ENCODE results near the gene COP1.

Gene COP1

GRCh38 chr1:176199707-176200106, 7.4 kb downstream of the COP1 start:
- DNase-seq (ENCODE audit: low read depth): no peak

DNA sequence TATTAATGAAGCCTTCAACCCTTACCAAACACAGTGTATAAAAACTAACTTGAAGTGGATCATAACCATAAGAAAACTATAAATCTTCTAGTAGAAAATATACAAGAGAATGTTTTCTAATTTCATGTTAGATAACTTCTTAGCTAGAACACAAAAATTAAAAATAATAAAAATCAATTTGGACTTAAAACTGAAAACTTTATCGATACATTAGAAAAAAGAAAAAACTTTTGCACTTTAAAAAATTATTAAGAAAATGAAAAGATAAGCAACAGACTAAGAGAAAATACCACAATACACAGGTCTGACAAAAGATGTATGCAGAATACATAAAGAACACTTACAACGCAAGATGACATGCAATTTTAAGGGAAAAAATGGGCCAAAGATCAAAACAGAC, 8.7 kb downstream of the COP1 start:
- DNase-seq (ENCODE audit: low read depth): no peak

GRCh38 chr1:176196728-176197127, 10.4 kb downstream of the COP1 start:
- DNase-seq (ENCODE audit: low read depth): no peak

- no peak for DNase-seq (ENCODE audit: low read depth)
These were observed 11.5 kb downstream of the COP1 start for GRCh38 chr1:176195547-176195946.

- DNase-seq (ENCODE audit: low read depth): no peak
These were observed 13.4 kb downstream of the COP1 start for GRCh38 chr1:176193663-176194062.

- no peak for DNase-seq (ENCODE audit: low read depth)
These were observed 14.1 kb downstream of the COP1 start for GRCh38 chr1:176193023-176193422.

- no peak for DNase-seq (ENCODE audit: low read depth)
These were observed 18.5 kb downstream of the COP1 start for GRCh38 chr1:176188604-176189003.

DNA sequence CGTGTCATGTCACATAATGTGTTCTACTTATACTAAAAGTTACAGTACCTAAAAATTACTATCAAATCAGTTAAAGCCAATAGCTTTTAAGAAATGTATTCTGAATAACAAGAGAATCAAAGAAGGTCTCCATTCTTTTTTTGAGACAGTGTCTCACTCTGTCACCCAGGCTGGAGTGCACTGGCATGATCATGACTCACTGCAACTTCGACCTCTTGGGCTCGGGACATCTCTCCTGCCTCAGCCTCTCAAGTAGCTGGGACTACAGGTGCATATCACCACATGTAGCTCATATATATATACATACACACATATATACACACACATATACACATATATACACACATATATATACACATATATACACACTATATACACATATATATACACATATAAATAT, 20.1 kb downstream of the COP1 start:
- no peak for DNase-seq (ENCODE audit: low read depth)

DNA sequence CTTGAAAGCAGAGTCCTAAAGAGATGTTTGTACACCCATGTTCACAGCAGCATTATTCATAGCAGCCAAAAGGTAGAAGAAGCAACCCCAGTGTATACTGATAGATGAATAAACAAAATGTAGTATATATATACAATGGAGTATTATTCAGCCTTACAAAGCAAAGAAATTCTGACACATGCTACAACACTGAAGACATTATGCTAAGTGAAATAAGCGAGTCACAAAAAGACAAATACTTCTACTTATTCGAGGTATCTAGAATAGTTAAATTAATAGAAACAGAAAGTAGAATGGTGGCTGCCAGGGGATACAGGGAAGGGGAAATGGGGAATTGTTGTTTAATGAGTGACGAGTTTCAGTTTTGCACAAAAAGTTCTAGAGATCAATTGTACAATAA, 23.5 kb downstream of the COP1 start:
- no peak for DNase-seq (ENCODE audit: low read depth)

- no peak for DNase-seq (ENCODE audit: low read depth)
These were observed 28.8 kb downstream of the COP1 start for GRCh38 chr1:176178316-176178715.

- DNase-seq (ENCODE audit: low read depth): no peak
These were observed 29.3 kb downstream of the COP1 start for GRCh38 chr1:176177764-176178163.

DNA sequence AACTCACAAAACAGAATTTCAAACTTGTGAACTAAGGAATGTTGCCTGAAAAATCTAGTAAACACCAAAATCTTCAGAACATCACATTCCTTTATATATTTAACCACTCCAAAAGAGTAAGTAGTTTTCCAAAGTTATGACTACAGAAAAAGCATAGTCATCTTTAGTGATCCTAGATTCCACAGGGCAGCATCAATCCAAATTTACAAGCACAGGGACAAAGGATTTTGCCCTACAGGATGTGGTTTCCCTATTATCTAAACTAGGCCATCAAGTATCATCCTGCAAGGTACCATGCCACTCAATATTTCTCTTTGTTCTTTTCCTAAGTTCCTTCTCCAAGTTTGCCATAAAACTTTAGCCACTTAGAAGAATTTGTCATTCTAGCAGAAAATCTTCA, 33.0 kb downstream of the COP1 start:
- no peak for DNase-seq (ENCODE audit: low read depth)

DNA sequence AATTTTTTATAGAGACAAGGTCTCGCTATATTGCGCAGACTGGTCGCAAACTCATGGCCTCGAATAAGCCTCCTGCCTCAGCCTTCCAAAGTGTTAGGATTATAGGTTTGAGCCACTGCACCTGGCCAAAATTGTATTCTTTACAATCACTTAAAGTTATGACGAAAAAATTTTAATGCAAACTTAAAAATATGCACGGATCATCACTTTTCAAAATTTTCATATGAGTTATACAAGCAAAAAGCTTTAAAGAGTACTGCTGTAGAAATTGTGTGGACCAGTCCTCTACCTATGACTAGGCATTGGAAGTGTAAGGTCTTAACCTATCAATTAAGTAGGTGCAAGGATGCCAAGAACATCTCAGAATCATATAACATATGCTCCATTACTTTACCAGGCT, 34.9 kb downstream of the COP1 start:
- no peak for DNase-seq (ENCODE audit: low read depth)

DNA sequence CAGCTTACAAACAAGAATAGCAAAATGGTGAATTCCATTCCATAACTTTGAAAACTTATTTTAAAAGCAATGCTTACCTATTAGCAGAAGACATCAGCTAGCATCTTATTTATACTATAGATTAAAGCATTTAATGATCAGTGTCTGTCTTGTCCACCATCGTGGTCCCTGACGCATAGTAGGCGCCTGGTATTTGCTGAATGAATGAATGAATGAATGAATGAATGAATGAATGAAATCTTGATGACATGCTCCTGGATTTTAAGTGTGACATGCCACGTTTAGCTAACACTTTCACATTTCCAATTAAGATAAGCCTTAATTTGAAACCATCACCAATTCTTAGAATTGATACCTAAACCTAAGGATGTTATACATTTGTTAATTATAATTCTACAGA, 39.9 kb downstream of the COP1 start:
- DNase-seq (ENCODE audit: low read depth): no peak

GRCh38 chr1:176165573-176165972, 41.5 kb downstream of the COP1 start:
- no peak for DNase-seq (ENCODE audit: low read depth)

GRCh38 chr1:176164014-176164678, 42.9 kb downstream of the COP1 start:
- DNase-seq (ENCODE audit: low read depth): no peak

- no peak for DNase-seq (ENCODE audit: low read depth)
These were observed 47.1 kb downstream of the COP1 start for GRCh38 chr1:176159993-176160392.

GRCh38 chr1:176157995-176158394, 49.1 kb downstream of the COP1 start:
- DNase-seq (ENCODE audit: low read depth): no peak

- no peak for DNase-seq (ENCODE audit: low read depth)
These were observed 56.9 kb downstream of the COP1 start for GRCh38 chr1:176149939-176150807.

DNA sequence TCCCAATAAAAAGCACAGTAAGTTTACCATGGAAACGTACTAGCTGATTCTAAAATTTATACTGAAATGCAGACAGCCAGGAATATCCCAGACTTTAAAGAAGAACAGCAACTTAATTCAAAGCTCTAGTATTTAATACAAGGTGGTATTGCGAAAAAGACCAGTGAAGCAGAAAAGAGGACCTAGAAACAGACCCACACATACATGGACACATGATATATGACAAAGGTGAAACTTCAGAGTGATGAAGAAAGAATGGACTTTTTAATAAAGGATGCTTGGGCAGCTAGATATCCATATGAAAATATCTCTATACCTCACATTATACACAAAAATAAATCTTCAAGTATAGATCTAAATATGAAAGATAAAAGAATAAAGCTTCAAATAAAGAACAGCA, 62.6 kb downstream of the COP1 start:
- no peak for DNase-seq (ENCODE audit: low read depth)

GRCh38 chr1:176142973-176143372, 64.1 kb downstream of the COP1 start:
- no peak for DNase-seq (ENCODE audit: low read depth)

DNA sequence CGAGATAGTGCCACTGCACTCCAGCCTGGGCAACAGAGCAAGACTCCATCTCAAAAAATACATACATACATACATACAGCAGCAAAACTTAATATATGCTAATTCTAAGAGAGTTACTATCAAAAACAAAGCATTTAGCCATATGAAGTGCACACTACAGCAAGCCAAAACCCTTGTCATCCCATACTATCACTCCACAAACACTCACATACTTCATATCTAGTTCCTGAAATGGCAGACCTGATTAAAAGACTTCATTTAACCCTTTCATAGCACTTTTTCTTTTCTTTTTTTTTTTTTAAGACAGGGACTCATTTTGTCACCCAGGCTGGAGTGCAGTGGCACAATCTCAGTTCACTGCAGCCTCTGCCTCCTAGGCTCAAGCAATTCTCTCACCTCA, 65.6 kb downstream of the COP1 start:
- DNase-seq (ENCODE audit: low read depth): no peak

GRCh38 chr1:176136891-176137290, 70.2 kb downstream of the COP1 start:
- DNase-seq (ENCODE audit: low read depth): no peak

DNA sequence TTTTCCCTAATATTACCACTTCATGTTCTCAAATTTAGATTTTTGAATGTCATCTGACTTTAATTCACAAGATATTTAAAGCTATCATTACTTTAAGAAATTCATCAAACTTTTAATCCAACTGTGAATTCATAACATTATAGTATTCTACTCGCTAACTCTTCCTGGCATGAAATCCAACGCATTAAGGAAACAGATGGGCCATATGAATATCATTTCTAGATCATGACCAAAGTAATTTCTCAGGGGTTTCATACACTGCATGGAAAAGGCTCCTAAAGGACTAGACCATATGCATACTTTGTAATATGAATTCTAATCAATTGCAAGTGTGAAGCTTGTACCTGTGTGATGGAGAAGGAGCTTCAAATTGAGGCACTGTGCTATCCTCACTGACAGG, 72.4 kb downstream of the COP1 start:
- DNase-seq (ENCODE audit: low read depth): no peak
